NCI-H2227 treated with DMSO at 0.1 percent for 48 hours (cell line): ENCODE data around the gene ILKAP.

ENCODE experiments used
- DNase-seq: peaks from one replicate; lab custom pipeline; 2025; lab: John Stamatoyannopoulos, UW

Gene ILKAP

GRCh38 chr2:238152771-238153688, 50.5 kb downstream of the ILKAP start:
- no peak for DNase-seq

DNA sequence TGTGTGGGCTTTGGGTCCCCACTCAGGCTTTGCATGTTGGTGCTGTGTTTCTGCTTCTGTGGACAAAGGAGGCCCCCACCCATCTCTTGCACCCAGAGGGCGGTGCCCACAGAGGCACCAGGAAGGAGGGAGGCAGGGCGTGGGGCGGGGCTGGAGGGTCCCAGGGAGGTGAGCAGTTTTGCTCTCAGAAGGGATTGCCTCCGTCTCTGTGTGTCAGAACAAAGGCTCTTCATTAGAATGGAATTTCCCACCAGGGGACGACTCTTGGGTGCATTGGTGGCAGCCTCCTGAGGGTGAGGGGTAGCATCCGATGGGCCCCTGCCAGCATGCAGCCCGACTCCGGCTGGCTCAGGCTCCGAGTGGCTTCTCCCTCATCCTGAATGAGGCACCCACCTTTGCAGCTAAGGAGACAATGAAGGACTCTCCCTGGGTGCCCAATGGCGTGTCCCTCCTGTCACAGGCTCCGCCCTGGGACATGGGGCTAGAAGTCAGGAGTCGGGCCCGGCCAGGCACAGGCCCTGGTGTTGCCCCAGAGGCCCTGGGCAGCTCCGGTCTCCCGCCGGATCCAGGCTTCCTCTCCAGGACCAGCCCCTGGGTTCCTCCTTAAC, 51.8 kb downstream of the ILKAP start:
- DNase-seq, result no peak

GRCh38 chr2:238151205-238151604, 52.3 kb downstream of the ILKAP start:
- DNase-seq, result no peak

- DNase-seq, result no peak
Observed at GRCh38 chr2:238150686-238151085, 52.8 kb downstream of the ILKAP start.

DNA sequence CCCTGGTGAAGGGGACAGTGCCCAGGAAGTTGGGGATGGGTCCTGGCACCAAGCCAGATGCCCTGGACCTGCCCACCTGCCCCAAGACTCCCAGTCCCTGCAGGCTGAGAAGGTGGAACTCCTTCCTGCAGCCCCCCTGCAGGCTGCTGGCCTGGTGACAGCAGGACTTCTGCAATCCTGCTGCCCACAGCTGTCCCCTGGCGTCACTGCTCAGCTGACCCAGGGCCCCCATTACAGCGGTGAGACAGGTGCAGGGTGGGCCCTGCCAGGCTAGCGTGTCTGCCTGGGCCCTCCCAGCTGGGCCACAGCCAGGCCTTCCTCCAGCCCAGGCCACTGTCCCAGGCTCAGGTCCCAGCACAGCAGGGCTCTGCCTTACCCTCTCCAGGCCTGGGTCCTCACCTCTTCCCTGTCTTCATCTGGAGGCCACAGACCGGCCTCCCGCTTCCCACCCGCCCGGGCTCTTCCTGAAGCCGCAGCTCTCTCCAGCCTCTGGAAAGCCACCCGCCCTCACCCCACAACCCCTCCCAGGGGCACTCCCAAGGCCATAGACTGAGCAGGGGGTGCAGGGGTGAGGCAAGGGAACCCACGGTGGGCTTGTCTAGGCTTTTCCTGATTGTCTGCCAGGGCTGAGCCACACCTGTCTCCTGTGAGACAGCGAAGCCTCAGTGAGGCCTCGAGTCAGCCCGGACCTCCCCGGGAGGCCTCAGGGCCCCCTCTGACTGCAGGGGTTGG, 53.5 kb downstream of the ILKAP start:
- no peak for DNase-seq

DNA sequence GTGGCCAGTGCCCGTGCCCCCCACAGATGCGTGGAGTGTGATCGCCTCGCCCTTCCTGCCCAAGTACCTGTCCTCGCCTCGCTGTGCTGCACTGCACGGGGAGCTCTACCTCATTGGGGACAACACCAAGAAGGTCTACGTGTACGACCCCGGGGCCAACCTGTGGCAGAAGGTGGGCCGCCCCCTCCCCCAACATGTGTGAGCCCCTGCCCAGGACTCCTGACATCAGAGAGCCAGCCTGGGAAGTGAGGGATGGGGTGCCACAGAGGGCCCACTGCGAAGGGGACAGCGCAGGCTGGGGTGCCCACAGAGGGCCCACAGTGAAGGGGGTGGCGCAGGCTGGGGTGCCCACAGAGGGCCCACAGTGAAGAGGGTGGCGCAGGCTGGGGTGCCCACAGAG, 54.5 kb downstream of the ILKAP start:
- DNase-seq, result no peak

GRCh38 chr2:238146884-238147544, 56.5 kb downstream of the ILKAP start:
- no peak for DNase-seq

DNA sequence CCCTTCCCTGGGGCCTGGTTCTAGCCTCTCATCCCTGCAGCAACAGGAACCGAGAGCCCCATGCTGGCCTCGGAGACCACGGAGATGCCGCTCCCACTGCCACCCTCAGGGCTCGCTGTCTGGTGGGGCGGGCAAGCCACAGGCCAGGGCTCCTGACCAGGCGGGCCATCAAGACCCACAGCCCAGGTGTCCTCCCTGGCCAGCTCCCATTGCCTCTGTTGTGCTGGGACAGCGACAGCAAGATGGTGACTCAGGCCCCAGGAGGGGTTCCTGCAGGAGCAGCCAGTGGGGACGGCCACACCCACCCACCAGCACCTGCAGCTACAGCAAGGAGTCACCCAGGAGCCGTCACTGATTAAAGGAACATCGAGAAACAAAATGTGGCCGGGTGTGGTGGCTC, 57.6 kb downstream of the ILKAP start:
- no peak for DNase-seq

- DNase-seq, result no peak
Observed at GRCh38 chr2:238145046-238145445, 58.4 kb downstream of the ILKAP start.

DNA sequence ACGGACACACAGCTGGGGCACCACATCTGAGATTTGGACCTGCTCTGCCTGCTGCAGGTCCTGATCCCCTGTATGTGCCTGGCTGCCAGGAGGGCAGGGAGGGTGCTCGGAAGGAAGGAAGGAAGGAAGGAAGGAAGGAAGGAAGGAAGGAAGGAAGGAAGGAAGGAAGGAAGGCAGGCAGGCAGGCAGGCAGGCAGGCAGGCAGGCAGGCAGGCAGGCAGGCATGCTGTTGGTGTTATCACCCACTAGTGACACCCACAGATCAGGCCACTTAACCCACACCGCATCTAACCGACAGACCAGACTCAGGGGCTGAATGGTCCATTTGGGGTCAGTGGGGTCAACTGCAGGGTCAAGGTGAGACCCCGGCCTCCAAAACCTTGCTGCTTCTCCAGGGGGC, 59.2 kb downstream of the ILKAP start:
- DNase-seq, result no peak

DNA sequence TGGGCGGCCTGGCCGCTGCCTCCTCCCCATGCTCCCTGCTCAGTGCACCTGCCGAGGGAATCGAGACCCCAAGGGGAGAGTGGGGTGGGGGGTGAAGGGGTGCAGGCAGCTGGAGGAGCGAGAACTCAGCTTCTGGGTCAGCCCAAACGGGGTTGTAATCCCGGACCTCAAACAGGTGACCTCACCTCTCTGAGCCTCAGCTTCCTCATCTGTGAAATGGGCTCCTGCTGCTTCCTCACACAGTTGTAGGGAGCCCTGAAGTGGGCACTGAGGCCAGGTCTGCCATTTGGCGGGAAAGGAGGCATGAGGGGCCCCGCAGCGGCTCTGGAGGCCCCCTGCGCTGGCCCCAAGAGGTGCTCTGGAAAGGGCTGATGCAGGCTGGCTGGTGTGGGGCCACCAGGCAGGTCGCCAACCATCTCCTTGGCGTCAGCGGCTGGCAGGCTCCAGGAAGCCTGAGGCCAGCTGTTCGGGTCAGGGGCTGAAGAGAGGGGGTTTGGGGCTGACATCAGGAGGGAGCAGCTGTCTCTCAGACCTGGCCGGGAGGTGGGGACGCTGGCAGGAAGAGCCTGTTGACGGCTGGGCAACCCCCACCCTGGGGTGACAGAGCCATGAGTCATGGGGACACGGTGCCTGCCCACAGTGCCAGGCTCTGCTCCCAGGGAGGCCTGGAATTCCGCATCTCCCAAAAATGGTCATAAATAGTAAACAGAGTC, 60.1 kb downstream of the ILKAP start:
- no peak for DNase-seq

DNA sequence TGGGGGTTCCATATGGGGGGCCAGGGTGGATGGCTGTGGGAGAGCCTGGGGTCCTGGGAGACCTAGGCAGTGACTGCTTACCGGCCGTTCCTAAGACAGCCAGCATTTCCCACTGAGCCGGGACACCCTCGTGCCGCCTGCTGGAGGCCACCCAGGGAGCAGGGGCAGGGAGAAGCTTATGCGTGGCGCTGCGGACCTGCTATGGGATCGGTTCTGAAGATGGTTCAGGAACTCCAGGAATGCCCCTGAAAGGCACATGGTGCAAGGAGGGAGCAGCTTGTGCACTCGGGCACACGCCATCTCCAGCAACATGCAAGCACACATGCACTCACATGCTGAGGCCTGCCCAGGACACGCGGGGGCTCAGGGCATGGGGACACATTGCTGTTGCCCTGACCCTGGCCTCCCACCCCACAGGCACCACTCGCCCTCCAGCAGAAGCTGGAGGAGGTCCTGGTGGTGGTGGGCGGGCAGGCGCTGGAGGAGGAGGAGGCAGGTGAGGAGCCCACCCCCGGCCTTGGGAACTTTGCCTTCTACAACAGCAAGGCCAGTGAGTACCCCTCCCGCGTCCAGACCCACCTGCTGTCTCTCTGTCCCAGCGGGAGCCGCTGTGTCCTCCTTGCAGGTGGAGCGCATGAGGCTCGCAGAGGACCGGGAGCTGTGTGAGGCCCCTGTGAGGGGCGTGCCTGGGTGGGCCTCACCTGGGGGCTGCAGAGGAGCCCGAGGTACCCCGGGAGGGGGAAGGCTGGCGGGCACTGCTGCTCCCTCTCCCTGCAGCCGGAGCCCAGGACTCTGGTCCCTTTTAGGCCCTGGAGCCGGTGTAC, 60.9 kb downstream of the ILKAP start:
- DNase-seq, result no peak

GRCh38 chr2:238141541-238142318, 61.8 kb downstream of the ILKAP start:
- no peak for DNase-seq

DNA sequence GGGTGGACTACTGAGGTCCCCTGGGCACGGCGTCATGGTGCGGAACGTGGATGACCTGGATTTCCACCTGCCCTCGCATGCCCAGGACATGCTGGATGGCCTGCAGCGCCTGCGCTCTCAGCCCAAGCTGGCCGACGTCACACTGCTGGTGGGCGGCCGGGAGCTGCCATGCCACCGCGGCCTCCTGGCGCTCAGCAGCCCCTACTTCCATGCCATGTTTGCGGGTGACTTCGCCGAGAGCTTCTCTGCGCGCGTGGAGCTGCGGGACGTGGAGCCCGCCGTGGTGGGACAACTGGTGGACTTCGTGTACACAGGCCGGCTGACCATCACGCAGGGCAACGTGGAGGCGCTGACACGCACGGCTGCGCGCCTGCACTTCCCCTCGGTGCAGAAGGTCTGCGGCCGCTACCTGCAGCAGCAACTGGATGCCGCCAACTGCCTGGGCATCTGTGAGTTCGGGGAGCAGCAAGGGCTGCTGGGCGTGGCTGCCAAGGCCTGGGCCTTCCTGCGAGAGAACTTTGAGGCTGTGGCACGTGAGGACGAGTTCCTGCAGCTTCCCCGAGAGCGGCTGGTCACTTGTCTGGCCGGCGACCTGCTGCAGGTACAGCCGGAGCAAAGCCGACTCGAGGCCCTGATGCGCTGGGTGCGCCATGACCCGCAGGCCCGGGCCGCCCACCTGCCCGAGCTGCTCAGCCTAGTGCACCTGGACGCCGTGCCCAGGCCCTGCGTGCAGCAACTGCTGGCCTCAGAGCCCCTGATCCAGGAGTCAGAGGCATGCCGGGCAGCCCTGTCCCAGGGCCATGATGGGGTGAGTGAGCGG, 62.6 kb downstream of the ILKAP start:
- no peak for DNase-seq

DNA sequence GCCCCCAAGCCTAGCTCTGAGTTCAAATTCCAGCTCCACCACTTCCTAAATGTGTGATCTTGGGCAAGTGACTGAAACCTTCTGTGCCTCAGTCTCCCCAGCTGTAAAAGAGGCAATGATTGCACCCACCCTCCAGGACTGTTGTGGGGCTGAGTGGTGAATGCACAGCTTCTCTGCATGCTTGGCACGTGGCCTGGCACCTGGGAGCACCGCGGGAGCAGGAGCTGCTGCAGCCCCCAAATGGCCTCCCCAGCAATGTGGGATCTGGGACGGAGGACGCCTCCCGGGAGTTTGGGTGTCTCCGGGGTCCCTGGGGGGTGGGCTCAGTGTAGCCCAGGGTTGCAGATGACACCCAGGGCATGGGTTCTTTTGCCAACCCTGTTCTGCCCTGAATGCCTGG, 63.5 kb downstream of the ILKAP start:
- no peak for DNase-seq

DNA sequence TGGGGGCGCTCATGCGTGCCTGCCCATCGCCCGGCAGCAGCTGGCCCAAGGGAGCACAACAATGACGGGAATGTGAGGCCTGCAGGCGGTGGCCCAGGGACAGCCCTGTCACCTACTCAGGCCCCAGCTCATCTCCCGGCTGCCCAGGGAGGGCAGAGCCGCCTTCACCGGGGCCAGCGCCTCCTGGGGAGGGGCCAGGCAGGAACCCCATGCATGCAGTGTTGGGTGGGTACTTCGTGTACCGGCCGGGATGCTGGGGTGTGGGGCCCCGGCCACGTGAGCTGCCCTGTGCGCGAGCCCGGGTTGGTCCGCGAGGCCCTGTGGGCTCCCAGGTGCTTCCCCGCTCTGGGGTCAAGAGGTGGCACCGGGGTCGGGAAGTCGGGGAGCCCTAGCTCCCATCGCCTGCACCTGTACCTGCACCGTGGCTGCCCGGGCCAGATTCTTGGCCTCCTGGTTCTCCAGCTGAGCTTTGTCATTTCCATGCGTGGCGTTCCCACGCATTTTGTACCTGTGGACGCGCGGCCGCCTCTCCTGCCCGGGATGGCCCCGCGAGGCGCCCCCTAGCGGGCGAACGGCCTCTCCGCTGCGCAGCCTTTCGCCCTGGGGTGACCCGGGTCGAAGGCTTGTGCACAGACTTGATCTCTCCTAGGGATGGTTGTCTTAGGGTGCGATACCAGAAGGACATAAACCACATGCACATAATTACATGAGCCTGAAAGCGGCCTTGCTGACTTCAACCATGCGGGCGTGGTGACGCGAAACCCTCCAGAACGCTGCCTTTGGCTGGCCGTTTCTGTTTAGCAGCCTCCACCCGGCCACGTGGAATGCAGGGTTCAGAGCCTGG, 64.1 kb downstream of the ILKAP start:
- DNase-seq, result no peak

- DNase-seq, result no peak
Observed at GRCh38 chr2:238138331-238139195, 64.9 kb downstream of the ILKAP start, which contains the start of gene KLHL30. Gene KLHL30, plus strand, starts transcription at chr2:238138668. Its CDS starts 2,087 bp downstream, at chr2:238140755.
